ENCODE results near the gene UTP4.

The UTP4 gene

GRCh38 chr16:69109486-69110270, 22.8 kb upstream of the UTP4 start:
- no peak for TF ChIP-seq CTCF (IDR thresholded peaks at IDR 0.05; ENCODE audit: control extremely low read depth, extremely low read depth, low read depth, missing control alignments)
- ChIA-PET POLR2A (no interaction called here), CTCF (interaction anchor here (2.1 to 4.3 kb wide), 3 partner anchors 8 to 14 kb away, joined by 8 to 60 read pairs (median 14); no protein-coding TSS in a partner anchor)
- no peak for DNase-seq (ENCODE audit: extremely low spot score)

- ChIA-PET POLR2A (no interaction called here), CTCF (interaction anchor here (0.8 to 4.3 kb wide), 5 partner anchors 9 to 221 kb away, joined by 3 to 60 read pairs (median 5); no protein-coding TSS in a partner anchor)
- DNase-seq (ENCODE audit: extremely low spot score) = no peak
- no peak for TF ChIP-seq CTCF (IDR thresholded peaks at IDR 0.05; ENCODE audit: control extremely low read depth, extremely low read depth, low read depth, missing control alignments)
Observed at GRCh38 chr16:69110406-69110805, 22.0 kb upstream of the UTP4 start.

GRCh38 chr16:69111216-69111875, 21.1 kb upstream of the UTP4 start:
- POLR2A ChIA-PET = no interaction called here
- no peak for TF ChIP-seq CTCF (IDR thresholded peaks at IDR 0.05; ENCODE audit: control extremely low read depth, extremely low read depth, low read depth, missing control alignments)
- CTCF ChIA-PET = interaction anchor here (0.6 to 4.3 kb wide), 16 partner anchors 10 to 582 kb away, joined by 3 to 60 read pairs (median 6); no protein-coding TSS in a partner anchor
- DNase-seq (ENCODE audit: extremely low spot score) = no peak

GRCh38 chr16:69111876-69112230, 20.6 kb upstream of the UTP4 start:
- no peak for TF ChIP-seq CTCF (IDR thresholded peaks at IDR 0.05; ENCODE audit: control extremely low read depth, extremely low read depth, low read depth, missing control alignments)
- DNase-seq (ENCODE audit: extremely low spot score) = no peak
- POLR2A ChIA-PET = no interaction called here
- CTCF ChIA-PET = interaction anchor here (0.9 to 4.3 kb wide), 15 partner anchors 9 to 583 kb away, joined by 3 to 60 read pairs (median 6); no protein-coding TSS in a partner anchor

- ChIA-PET POLR2A (interaction anchor here (0.6 kb wide), 1 partner anchor 418 kb away, joined by 6 read pairs; no protein-coding TSS in a partner anchor), CTCF (interaction anchor here (0.6 to 4.3 kb wide), 30 partner anchors 9 to 592 kb away, joined by 3 to 60 read pairs (median 4); partner anchors contain the start of genes CHTF8, TANGO6 and UTP4)
- TF ChIP-seq CTCF (IDR thresholded peaks at IDR 0.05; ENCODE audit: control extremely low read depth, extremely low read depth, low read depth, missing control alignments) = peak; percentile 82
- DNase-seq (ENCODE audit: extremely low spot score) = peak; percentile 79
Observed at GRCh38 chr16:69112285-69113129, 19.9 kb upstream of the UTP4 start.

GRCh38 chr16:69113216-69113615, 19.2 kb upstream of the UTP4 start:
- ChIA-PET POLR2A (no interaction called here), CTCF (interaction anchor here (0.9 to 4.3 kb wide), 26 partner anchors 8 to 603 kb away, joined by 3 to 60 read pairs (median 4); partner anchors contain the start of genes CHTF8, TANGO6 and UTP4)
- TF ChIP-seq CTCF (IDR thresholded peaks at IDR 0.05; ENCODE audit: control extremely low read depth, extremely low read depth, low read depth, missing control alignments) = no peak
- no peak for DNase-seq (ENCODE audit: extremely low spot score)

All from GM10248 (cell line).